HCT116 (cell line): Measurements from ENCODE around the gene IFT25.

Source experiments
- CBX3 ChIP-seq: IDR thresholded peaks from 2 replicates; pipeline ENCODE4 v1.6.1; 2012; ENCODE audit warnings: low read depth
- CTCF ChIP-seq, 3 experiments: fragments of 200-600 bp in 1 of 3; sonication (generic) in 1 of 3; IDR thresholded peaks in 2 of 3; conservative IDR thresholded peaks in 1 of 3; 2 replicates each; pipeline ENCODE4 v1.5.1; 2012 to 2017; ENCODE audit warnings: low read depth in 2 of 3, low read length in 2 of 3, antibody characterized with exemption in 1 of 3, borderline replicate concordance in 1 of 3, control low read depth in 1 of 3, mild to moderate bottlenecking in 1 of 3, mixed read lengths in 1 of 3, mixed run types in 1 of 3, moderate library complexity in 1 of 3; ENCODE audit not compliant: insufficient read depth in 1 of 3
- EGR1 ChIP-seq: IDR thresholded peaks from 2 replicates; pipeline ENCODE4 v1.6.1; 2012; ENCODE audit warnings: low read depth
- ELF1 ChIP-seq: IDR thresholded peaks from 2 replicates; pipeline ENCODE4 v1.6.1; 2012; ENCODE audit warnings: low read depth, borderline replicate concordance
- EZH2 ChIP-seq: fragments of 200-600 bp; sonication (generic); IDR thresholded peaks from 2 replicates; pipeline ENCODE4 v1.6.1; 2017; ENCODE audit warnings: antibody characterized with exemption, mixed run types
- EZH2phosphoT487 ChIP-seq: fragments of 200-600 bp; IDR thresholded peaks from 2 replicates; pipeline ENCODE4 v1.6.1; 2018; ENCODE audit warnings: antibody characterized with exemption, borderline replicate concordance
- FOSL1 ChIP-seq: IDR thresholded peaks from 2 replicates; pipeline ENCODE4 v1.6.1; 2012; ENCODE audit warnings: low read depth
- JUND ChIP-seq: IDR thresholded peaks from 2 replicates; pipeline ENCODE4 v1.6.1; 2012
- POLR2A ChIP-seq: IDR thresholded peaks from 2 replicates; pipeline ENCODE4 v1.7.0; 2011; ENCODE audit warnings: borderline replicate concordance; ENCODE audit not compliant: insufficient read depth, insufficient read length; ENCODE audit errors: extremely low read depth
- POLR2AphosphoS5 ChIP-seq: IDR thresholded peaks from 2 replicates; pipeline ENCODE4 v1.6.1; 2011; ENCODE audit warnings: mild to moderate bottlenecking, low read depth, low read length, moderate library complexity
- RAD21 ChIP-seq: IDR thresholded peaks from 2 replicates; pipeline ENCODE4 v1.6.1; 2012; ENCODE audit warnings: low read depth, mild to moderate bottlenecking
- SP1 ChIP-seq: IDR thresholded peaks from 2 replicates; pipeline ENCODE4 v1.6.1; 2012; ENCODE audit warnings: low read depth

- TF ChIP-seq FOSL1, result no peak
- no peak for TF ChIP-seq CTCF (IDR thresholded peaks at IDR 0.05 in 2 of 3, conservative IDR thresholded peaks at IDR 0.05 in 1 of 3; ENCODE audit: borderline replicate concordance in 1 of 3, insufficient read depth in 1 of 3, low read depth in 2 of 3, low read length in 2 of 3)
- TF ChIP-seq POLR2A, result no peak
- no peak for TF ChIP-seq EGR1
- no peak for TF ChIP-seq EZH2
- TF ChIP-seq POLR2AphosphoS5, result no peak
- TF ChIP-seq JUND, result no peak
- TF ChIP-seq EZH2phosphoT487, result no peak
- no peak for TF ChIP-seq RAD21
- no peak for TF ChIP-seq ELF1
- no peak for TF ChIP-seq SP1
- TF ChIP-seq CBX3, result no peak
These were observed 34.4 kb upstream of the IFT25 start for GRCh38 chr1:53979712-53980450.
